GM19193 (cell line): ENCODE data around the gene HAP1.

ENCODE experiments used
- POLR2A ChIP-seq: IDR thresholded peaks from 4 replicates; pipeline ENCODE4 v1.6.1; 2011; ENCODE audit not compliant: insufficient read depth, insufficient read length; ENCODE audit errors: extremely low read depth

Gene HAP1

DNA sequence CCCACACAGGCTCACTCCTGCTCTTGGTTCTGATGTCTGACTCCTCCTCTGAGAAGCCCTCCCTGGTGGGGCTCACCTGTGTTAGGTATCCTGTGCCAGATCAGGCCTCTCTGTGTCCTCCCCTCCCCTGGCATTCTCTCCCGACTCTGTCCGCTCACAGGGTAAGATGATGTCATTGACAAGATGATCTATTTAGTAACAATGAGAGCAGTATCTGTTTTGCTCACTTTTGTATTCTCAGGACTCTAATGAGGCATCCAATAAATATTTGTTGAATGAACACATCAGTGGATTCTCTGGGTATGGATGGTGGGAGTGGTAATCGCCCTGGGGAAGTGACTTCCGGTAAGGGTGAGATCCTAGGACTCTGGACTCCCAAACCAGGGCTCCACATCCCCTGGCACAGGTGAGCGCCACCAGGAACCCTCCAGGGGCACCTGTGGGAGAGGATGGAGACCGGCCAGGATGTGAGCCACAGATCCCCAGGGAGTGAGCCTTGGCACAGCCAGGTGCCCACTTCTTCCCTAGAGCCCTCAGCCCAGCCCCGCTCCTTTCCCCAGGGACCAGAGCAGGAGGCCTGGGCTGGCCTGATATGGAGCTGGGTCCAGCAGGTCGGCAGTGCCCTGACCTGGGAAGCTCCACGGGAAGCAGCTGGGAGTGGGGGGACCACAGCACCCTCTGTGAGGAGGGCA is 5.4 kb upstream of the HAP1 start:
- no peak for TF ChIP-seq POLR2A

DNA sequence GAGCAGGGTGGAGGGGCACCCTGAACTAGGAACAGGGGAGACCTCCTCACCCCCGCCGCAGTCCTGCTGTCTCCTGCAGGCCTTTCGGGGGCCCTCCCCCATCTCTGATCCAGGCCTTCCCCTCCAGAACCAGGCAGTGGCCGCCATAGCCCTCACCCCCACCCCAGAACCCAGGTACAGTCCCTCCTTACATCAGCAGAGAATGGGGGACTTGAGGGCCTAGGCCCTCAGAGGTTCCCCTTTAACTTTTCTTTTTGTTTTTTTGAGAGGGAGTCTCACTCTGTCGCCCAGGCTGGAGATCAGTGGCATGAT is 4.3 kb upstream of the HAP1 start:
- no peak for TF ChIP-seq POLR2A

DNA sequence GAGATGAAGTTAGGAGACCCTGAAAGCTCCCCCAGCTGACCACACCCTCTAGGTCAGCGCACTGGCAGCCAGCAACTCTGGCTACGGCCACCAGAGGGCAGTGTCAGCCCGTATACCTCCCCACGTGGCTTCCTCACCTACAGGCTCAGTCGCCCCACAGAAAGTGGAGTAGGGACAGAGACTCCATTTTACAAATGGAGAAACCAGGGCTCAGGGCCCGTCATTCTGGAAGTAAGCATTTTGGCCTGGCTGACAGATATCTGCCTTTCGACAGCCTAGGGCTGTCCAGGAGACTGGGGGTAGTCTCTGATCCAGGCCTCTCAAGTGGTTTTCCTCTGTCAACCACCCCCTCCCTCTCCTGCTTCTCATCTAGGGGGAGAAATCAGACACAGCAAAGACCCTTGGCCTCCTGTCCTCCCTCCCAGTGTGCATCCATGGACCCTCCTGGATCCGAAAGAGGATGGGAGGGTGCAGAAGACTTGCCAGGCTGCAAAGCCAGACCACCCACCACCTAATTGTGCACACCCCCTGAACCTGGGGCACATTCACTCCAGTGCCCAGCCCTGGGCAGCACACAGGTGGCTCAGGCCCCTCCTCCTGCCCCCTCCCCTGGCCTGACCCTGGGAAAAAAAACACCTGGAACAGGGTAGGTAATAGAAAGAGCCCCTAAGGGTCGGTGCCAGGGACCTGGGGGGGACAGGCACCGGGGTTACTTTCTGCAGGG is 3.8 kb upstream of the HAP1 start:
- TF ChIP-seq POLR2A = no peak

DNA sequence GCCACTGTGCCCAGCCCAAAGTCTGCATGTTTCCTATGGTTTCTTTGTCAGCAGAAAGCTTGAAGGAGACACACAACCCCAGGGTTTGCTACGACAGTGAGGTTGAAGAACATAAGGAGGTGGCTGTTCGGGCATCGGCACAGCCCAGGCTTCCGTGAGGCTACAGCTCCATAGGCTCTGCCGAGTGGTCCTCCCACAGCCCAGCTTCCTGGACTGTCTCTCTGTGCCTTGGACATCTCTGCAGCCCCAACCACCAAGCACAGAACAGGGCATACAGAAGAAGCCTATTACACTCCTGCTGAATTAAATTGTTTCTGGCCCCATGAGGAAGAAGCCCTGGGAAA is 3.2 kb upstream of the HAP1 start:
- no peak for TF ChIP-seq POLR2A

DNA sequence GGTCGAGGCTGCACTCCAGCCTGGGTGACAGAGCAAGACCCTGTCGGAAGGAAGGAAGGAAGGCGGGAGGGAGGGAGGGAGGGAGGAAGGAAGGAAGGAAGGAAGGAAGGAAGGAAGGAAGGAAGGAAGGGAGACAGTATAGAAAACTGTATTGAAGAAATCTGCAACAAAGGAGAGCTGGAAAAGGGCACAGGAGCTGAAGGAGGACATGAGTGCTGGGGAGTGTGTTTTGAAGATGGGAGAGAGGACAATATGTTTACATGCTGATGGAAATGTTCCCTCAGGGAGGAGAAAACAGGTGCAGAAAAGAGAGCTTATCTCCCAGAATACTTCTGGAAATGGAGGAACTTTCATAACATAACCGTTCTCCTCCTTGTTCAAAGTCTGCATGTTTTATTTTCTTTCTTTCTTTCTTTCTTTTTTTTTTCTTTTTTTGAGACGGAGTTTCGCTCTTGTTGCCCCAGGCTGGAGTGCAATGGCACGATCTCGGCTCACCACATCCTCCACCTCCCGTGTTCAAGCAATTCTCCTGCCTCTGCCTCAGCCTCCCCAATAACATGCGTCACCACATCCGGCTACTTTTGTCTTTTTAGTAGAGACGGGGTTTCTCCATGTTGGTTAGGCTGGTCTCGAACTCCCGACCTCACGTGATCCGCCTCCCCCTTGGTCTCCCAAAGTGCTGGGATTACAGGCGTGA is 2.7 kb upstream of the HAP1 start:
- TF ChIP-seq POLR2A = no peak

DNA sequence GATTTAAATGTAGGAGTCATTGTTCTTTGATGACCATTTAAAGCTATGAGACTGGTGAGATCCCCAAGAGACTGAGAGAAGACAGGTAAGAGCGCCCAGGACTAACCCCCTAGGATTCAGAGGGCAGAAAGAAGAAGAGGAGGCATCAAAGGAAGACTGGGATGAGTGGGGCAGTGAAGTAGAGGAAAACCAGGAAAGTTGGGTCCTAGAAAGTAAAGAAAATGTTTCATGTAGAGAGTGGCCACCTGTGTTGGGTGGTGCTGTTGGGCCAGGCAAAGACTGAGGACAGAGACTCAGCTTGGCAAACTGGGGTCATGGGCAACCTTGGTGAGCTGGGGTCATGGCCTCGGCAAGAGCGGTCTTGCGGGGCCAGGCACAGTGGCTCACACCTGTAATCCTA is 1.3 kb upstream of the HAP1 start:
- no peak for TF ChIP-seq POLR2A

DNA sequence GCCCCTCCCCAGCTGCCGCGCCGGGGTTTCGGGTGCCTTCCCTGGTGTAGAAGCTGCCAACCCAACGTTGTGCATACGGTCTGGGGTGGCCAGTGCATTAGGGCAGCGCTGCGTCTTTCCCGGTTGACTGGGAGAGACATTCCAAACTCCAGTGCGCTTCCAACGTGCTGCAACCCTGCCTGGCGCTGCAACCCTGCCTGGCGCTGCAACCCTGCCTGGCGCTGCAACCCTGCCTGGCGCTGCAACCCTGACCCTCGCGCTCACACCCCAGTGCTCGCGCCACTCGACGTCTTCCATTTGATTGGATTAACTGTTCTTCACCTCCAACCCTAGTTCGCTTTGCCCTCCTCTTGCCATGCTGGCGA is 488 bp upstream of the HAP1 start:
- TF ChIP-seq POLR2A = no peak

DNA sequence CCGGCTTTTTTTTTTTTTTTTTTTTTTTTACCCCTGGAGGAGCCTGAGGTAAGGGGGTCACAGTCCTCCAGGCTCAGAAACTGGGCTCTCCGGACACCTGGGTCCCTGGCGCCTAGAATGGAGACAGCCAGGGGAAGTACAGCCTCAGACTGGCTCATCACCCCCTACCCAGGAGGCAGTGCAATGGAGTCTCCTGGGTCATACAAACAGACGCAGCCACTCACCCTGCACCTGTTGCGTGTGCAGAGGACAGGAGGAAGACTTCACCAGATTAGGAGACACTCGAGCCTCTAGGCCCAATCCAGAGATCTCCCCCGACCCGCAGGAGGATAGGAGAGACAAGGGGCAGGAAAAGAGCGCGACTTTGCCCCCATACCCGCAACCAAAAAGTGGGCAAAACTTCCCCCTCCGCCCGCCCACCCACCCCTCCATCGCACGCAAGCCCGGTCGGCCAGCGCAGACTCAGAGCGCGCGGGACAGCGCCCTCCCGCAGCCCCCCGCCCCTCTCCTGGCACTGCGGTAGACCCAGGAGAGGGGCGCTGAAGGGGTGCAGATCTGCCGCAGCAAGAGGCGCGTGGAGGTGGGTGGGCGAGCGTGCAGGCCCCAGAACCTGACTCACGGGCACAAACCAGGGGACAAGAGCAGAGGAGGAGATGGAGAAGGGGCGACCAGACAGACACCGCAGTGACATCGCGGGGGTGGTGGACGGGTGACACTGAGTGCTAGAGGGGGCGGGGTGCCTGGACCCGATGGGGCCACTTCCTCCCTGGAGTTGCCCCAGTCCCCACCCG is 900 bp downstream of the HAP1 start:
- TF ChIP-seq POLR2A = no peak

DNA sequence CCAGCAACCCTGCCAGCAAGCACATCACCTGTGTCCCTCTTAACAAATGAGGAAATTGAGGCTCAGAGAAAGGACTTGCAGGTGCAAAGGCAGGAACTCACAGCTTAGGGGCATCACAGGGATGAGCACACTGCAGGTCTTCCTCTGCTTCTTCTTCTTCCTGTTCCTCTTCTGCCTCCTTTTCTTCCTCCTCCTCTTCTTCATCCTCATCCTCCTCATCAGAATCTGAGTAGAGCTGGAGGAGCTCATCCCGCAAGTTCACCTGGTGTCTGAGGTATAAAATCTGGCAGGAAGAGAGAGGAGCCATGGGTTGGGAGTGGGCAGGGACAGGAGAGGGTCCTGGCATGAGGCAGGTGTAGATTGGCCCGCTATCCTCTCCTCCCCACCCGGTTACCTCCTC is 2.6 kb downstream of the HAP1 start:
- TF ChIP-seq POLR2A = no peak

DNA sequence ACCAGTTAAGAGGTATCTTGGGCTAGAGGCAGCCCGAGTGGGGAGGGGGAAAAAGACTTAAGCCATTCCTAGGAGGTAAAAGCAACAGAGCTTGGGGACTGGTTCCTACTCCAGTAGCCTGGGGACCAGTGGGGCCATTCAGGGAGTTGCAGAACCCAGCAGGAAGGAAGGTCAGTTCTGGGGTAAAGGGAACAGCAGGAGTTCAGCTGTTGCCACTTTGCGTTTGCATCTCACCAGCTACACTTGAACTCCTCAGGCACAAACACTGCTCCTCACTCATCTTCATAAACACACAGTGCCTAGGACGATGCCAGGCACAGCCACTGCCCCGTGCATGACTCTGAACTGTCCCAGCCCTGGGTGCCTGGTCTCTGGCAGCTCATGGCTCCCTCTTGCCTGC is 4.0 kb downstream of the HAP1 start:
- TF ChIP-seq POLR2A = no peak

DNA sequence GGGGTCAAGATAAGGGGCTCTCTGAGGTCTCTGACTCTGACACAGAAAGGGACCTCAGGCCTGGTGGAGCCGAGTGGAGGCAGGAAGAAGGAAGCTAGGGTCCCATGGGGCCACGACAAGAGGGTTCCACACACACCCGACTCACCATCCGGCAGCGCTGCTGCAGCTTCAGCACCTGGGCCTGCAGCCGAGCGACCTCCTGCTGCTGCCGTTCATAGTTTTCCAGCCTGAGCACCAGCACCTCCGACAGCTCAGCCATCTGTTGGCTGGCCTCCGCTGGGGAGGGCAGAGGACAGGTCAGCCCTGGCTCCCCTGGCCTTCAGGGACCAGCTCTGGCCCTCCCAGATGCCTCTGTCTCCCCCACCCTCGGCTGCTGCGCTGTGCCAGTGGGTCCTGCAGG is 6.4 kb downstream of the HAP1 start:
- TF ChIP-seq POLR2A = no peak

DNA sequence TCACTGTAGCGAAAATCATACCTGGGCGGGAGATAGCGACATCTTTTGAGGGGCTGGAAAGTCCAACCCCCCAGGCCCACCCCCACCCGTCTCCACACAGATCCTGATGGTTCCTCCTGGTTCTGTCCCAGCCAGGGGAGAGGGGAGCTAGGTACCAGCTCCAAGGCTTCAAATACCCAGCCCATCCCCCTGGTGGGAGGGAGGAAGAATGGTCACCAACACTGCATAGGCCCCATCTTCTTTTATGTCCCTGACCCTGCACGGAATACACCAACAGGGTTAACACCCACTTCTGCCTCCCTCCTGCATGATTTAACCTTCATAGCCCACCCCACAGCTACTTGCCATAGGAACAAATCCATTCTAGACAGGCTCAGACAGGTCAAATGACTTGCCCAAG is 9.3 kb downstream of the HAP1 start:
- TF ChIP-seq POLR2A = no peak

DNA sequence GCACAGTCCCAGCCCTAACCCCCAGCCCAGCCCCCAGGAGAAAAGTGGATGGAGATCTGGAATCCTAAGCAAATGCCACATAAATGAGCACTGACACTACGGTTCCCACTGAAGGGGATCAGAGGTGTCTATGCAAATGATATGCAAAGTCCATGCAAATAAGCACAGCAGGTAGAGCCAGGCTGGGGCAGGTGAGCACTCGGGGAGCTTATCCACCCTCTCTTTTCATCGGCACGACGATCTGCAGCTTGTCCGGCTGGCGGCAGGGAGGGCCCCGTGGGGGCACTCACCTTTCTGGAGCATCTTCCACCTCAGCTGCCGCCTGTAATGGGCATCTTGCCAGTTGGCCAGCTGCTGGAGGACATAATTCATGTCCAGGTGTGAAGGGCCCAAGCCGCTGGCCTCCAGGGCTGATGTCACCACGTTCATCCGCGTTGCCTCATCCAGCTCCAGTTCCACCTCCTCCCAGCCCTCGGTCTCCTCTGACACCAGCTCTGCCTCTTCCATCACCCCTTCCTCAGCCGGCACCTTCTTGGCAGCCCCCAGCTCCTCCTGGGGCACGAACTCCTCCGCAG is 9.9 kb downstream of the HAP1 start:
- no peak for TF ChIP-seq POLR2A

DNA sequence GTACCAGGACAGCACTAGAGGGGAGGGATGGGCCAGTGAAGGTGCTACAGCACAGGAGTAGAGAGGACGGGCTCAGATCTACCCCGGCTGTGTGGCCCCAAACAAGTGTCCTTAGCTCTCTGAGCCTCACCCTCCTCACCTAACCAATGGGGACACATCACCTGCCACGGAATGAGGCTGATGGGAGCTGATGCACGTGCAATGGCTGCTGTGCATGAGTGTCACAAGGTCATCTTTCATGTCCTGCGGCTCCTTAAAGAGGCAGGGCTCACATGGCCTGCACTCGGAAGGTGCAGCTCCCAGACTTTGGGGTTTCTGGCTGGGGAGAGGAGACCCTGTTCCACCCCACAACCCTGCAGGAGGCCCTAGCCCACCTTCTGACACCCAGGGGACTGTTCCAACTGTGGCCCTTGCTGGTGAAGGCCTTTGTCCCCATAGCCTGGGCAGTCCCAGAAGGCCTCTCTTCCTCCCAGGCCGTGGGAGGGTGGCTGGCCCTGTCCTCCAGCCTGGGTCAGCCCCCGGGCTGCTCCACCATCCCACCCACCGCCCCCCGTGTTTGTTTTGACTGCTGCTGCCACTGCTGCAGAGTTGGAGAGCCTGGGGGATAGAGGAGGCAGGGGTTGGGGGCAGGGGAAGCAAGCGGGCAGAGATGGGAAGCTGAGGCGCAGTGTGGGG is 10.5 kb downstream of the HAP1 start:
- TF ChIP-seq POLR2A = no peak

DNA sequence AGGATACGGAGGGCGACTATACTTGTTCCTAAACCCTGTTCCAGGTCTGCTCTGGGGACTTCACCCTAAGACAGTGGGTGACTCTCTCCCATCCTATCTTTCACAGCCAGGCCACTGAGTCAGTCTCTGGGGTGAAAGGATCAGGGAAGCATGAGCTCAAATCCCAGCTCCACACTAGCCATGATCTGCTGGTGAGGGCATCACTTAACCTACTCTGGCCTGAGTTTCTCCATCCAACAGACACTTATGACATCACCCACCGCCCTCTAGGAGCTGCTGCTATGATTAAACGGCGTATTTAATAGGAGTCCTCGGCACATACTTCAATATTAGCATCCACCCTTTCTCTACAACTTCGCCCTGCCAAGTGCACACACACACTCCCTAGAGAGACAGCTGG is 12.2 kb downstream of the HAP1 start:
- no peak for TF ChIP-seq POLR2A

DNA sequence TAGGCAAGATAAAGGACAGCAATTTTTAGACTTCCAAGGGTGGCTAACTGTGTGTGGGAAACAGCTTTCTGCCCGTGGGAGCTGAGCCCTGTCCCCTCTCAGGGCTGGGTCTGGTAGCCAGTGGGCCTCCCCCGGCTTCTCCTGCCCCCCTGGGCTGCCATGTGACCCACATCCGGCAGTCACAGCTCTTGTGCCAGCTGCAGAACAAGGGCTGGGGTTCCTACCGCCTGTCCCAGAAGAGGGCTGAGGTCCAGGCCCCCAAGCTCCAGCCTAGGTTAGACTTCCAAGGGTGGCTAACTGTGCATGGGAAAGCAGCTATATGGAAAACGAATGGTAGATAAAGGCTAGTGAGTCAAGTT is 16.2 kb downstream of the HAP1 start:
- no peak for TF ChIP-seq POLR2A
